ENCODE measurements around the gene YTHDC1.

Gene YTHDC1

GRCh38 chr4:68359508-68359907 lies 9.6 kb upstream of the YTHDC1 start:
- DNase-seq (ENCODE audit: low read depth in 2 of 2) = no peak

- DNase-seq (ENCODE audit: low read depth in 2 of 2) = no peak
Observed at GRCh38 chr4:68358988-68359387, 9.1 kb upstream of the YTHDC1 start.

- no peak for DNase-seq (ENCODE audit: low read depth in 2 of 2)
Observed at GRCh38 chr4:68352791-68353190, 2.9 kb upstream of the YTHDC1 start.

- no peak for DNase-seq (ENCODE audit: low read depth in 2 of 2)
Observed at GRCh38 chr4:68349279-68349648, 626 bp downstream of the YTHDC1 start.

GRCh38 chr4:68348577-68348976 lies 1.3 kb downstream of the YTHDC1 start:
- DNase-seq (ENCODE audit: low read depth in 2 of 2) = no peak

- DNase-seq (ENCODE audit: low read depth in 2 of 2) = no peak
Observed at GRCh38 chr4:68347845-68348244, 2.0 kb downstream of the YTHDC1 start.

- no peak for DNase-seq (ENCODE audit: low read depth in 2 of 2)
Observed at GRCh38 chr4:68346461-68346860, 3.4 kb downstream of the YTHDC1 start.

GRCh38 chr4:68344785-68345184 lies 5.1 kb downstream of the YTHDC1 start:
- DNase-seq (ENCODE audit: low read depth in 2 of 2) = no peak

GRCh38 chr4:68344049-68344448 lies 5.8 kb downstream of the YTHDC1 start:
- no peak for DNase-seq (ENCODE audit: low read depth in 2 of 2)

GRCh38 chr4:68342134-68342533 lies 7.8 kb downstream of the YTHDC1 start:
- no peak for DNase-seq (ENCODE audit: low read depth in 2 of 2)

- DNase-seq (ENCODE audit: low read depth in 2 of 2) = no peak
Observed at GRCh38 chr4:68338625-68339024, 11.3 kb downstream of the YTHDC1 start.

- DNase-seq (ENCODE audit: low read depth in 2 of 2) = no peak
Observed at GRCh38 chr4:68337522-68337921, 12.4 kb downstream of the YTHDC1 start.

- no peak for DNase-seq (ENCODE audit: low read depth in 2 of 2)
Observed at GRCh38 chr4:68337004-68337403, 12.9 kb downstream of the YTHDC1 start.

- no peak for DNase-seq (ENCODE audit: low read depth in 2 of 2)
Observed at GRCh38 chr4:68336530-68336929, 13.4 kb downstream of the YTHDC1 start.

- no peak for DNase-seq (ENCODE audit: low read depth in 2 of 2)
Observed at GRCh38 chr4:68326141-68326540, 23.7 kb downstream of the YTHDC1 start.

GRCh38 chr4:68324519-68325262 lies 25.2 kb downstream of the YTHDC1 start:
- no peak for DNase-seq (ENCODE audit: low read depth in 2 of 2)

- DNase-seq (ENCODE audit: low read depth in 2 of 2) = no peak
Observed at GRCh38 chr4:68319040-68319439, 30.9 kb downstream of the YTHDC1 start.

GRCh38 chr4:68316193-68316969 lies 33.5 kb downstream of the YTHDC1 start:
- no peak for DNase-seq (ENCODE audit: low read depth in 2 of 2)

- DNase-seq (ENCODE audit: low read depth in 2 of 2) = no peak
Observed at GRCh38 chr4:68310651-68311247, 39.1 kb downstream of the YTHDC1 start.

GRCh38 chr4:68304731-68305130 lies 45.2 kb downstream of the YTHDC1 start:
- no peak for DNase-seq (ENCODE audit: low read depth in 2 of 2)

- DNase-seq (ENCODE audit: low read depth in 2 of 2) = no peak
Observed at GRCh38 chr4:68299492-68300457, 50.1 kb downstream of the YTHDC1 start.

- no peak for DNase-seq (ENCODE audit: low read depth in 2 of 2)
Observed at GRCh38 chr4:68297137-68297536, 52.8 kb downstream of the YTHDC1 start.
